ENCODE results near the gene APOO.

APOO gene

DNA sequence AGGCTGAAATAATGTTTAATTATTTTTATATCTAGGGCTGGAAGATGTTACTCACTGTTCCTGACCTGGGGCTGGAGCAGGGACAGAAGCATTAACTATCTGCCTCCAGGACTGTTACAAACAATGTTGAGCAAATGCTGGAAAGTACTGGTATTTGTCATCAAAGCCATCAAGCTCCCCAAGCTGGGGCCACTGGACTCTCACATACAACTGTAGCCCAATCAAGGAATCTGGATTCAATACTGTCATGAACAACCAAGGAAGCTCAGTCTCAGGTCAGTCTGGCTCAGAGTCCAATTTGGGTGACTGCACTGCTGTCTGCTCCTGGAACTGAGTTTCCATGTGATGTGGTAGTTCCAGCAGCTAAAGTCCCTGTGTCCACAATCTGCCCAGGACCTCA lies 50.4 kb downstream of the APOO start:
- no peak for DNase-seq

DNA sequence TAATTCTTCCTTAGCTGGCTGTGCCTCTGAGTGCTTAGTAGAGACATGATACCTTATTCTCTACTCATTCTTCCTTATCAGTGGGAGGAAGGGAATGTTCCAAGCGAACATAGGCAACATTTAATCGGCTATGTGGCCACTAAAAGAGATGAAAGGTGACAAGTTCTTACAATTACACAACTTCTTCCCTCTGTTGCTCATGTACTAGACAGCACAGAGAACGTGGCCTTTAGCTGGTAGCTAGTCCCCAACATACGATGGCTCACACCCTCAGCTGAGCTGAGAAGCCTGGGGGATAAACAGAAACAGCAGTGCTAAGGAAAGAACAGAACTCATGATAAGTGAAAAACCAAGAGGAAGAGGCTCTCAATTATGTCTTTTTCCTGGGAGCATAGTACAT lies 52.2 kb downstream of the APOO start:
- DNase-seq = no peak

DNA sequence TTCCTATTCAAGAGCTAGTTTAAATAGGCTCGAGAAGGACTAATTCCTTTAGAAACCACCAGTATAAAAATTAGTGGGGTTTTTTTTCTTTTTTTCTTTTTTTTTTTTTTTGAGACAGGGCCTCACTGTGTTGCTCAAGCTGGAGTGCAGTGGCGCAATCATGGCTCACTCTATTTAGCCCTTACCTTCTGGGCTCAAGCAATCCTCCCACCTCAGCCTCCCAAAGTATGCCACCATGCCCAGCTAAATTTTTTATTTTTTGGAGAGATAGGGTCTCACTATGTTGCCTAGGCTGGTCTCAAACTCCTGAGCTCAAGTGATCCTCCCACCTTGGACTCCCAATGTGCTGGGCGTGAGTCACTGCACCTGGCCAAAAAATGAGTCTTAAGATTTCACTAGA lies 52.8 kb downstream of the APOO start:
- DNase-seq = no peak

DNA sequence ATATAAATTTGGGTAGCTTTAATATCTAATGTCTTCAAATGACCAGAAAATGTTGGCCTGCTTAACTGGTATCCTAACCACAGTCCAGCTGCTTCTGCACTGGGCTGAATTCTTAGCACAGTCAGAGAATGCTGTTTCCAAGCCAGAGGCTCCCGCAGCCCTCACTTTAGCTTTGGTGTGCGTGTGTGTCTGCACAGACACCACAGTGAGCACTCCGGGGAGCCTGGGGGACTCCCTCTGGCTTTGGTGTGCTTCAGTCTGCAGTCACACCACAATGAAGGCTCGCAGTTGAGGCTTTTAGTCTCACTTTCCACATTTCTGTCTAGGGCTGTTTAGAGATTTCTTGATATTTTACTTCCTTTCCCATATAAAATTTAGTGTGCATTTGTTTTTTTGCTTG lies 53.6 kb downstream of the APOO start:
- DNase-seq = no peak

DNA sequence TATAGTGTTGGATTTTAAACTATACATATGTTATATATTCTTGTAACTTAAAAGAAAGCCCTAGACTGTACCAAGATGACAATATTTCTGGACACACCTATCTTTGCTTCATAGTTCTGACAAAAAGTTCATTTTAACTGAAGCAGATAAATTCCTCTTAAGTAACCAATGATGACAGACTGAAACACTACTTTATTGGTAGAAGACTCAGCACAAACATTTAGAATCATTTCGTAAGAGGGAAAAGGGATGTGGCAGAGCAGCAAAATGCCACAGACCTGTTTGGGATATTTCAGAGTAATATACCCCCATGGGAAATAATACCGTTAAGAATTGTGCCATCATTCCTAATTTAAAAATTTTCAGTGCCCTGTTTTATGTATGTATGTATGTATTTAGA lies 56.2 kb downstream of the APOO start:
- no peak for DNase-seq

DNA sequence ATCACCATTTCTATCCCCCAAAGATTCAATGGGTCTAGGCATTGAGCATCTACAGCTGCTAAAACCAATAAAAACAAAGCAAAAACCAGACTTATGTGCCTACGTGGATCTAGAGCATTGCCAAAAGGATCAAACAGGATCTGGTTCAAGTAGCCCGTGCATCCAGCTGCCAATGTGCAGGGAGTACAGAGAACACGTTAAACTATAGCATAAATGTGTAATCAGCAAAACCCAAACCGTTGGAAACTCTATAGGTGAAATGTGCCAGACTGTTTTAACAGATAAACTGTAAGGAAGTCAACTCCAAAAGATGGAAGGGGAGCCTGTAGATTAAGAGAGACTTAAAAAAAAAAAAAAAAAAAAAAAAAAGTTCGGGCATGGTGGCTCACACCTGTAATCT lies 58.5 kb downstream of the APOO start:
- no peak for DNase-seq

DNA sequence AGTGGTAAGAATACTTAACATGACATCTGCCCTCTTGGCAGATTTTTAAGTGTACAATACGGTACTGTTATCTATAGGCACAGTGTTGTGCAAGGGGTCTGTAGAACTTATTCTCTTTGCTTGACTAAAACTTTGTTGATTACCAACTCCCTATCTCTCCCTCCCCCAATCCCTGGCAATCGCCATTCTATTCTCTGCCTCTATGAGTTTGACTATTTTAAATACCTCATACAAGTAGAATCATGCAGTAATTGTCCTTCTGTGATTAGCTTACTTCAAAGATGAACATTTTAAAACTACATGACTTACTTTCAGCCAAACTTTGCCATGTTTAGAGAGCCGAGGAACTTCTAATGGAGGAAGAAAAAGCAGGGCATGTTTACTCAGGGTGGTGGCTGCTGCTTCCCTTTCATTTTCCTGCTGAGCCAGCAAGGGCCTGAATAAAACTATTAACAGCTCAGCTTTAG lies 62.4 kb downstream of the APOO start:
- DNase-seq = no peak

DNA sequence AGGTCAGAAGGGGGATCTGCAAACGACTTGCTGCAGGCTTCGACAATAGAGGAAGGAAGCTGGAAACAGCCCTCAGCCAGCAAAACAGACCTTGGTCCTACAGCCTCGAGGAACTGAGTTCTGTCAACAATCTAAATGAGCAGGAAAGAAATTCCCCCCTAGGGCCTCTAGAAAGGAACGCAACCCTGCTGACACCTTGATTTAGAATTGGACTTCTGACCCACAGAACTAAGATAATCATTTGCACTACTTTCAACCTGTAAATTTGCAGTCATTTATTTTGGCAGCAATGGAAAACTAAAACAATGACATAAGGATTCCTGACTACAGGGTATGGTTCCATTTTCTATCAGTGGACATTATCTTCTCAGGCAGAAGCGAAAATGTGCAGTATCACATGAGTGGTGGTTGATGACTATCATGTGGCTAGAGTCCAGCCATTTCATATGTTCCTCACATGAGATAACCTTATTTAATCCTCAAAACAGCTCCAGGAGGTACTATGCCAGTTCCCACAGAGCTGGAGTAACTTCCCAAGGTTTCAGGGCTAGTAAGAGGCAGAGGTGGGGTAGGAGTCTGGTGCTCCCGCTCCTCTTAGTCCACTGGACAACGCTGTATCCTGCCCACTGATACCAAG lies 63.1 kb downstream of the APOO start:
- no peak for DNase-seq

DNA sequence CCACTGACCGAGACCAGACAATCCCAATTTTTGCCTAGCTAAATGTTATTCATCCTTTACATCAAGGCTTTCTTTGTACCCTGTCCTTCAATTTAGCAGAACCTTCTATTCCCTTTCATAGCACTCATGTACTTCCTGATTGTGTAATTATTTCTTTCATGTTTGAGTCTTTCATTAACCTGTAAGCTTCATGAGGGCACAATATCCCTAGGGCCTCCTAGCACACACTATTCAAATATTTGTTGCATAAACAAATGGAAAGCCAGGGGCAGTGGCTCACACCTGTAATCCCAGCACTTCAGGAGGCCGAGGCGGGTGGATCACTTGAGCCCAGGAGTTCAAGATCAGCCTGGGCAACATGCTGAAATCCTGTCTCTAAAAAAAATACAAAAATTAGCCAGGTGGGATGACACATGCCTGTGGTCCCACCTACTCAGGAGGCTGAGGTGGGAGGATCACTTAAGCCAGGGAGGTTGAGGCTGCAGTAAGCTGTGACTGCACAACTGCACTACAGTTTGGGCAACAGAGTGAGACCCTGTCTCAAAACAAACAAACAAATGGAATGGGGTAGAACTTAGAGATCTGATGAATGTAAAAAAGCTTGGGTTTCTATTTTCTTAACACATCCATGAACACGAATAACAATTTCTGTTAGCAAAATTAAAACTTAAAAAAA lies 65.8 kb downstream of the APOO start:
- DNase-seq = no peak

DNA sequence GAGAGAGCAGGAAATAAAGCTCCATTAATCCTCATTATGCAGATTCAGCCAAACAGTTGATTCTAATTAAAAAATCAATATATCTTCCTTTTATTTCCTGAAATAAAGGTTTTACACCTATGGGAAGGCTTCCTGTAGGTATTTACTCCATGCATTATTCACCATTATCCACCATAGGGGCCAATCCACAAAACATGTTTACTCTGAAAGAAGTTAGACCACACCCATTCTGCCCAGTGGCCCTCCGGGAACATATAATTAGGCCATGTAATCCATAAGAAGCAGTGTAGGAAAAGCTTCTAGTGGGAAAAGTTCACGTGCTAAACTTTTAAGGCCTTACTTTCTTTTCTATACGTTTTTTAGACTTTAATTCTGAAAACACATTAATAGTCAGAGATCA lies 67.1 kb downstream of the APOO start:
- DNase-seq = no peak

DNA sequence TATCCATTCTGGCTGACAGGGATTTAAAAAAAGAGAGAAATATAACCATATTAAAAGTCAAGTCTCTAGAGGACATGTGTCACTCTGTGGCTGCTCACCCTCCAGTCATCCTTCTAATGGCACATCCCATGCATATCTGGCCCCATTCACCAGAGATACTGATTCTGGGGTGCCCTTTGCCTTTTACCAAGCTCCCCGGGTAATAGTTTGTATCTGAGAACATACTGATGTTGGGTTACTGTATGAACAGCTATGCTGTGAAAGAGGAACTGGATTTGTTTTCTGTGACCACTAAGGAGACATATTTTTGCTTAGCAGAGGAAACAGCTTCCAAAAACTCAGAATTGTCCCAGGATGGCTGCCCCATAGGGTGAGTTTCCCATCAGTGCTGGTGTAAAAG lies 68.8 kb downstream of the APOO start:
- DNase-seq = no peak

DNA sequence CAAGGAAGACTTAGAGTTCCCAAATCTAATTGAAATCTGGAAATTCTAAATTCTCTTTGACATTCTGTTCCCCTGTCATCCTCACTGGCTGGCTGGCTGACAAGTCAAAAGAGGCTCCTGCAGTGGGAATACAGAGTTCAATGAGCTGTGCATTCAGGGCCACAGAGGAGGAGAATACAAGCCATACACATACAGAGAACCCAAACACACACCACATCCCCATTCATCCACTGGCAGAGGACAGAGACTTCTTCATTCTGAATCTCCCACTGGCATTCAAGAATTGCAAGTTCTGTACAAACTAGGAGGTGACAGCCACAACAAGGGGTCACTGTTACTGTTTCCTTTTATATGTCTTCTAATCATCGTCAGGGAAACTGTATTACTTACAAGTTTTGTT lies 75.0 kb downstream of the APOO start:
- no peak for DNase-seq

DNA sequence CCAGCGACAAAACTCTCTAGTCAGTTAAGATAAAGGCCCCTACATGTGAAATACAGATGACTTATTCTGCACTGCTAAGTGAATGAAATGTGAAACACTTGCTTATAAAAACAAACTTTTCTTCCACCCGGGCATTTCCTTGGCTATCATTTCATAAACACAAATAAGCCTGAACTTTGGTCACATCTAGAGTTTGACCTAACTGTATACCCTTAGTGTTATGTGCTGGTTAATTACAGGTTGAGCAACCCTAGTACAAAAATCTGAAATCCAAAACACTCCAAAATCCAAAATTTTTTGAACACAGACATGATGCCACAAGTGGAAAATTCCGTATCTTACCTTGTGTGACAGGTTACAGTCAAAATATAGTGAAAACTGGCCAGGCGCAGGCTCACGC lies 78.9 kb downstream of the APOO start:
- no peak for DNase-seq

DNA sequence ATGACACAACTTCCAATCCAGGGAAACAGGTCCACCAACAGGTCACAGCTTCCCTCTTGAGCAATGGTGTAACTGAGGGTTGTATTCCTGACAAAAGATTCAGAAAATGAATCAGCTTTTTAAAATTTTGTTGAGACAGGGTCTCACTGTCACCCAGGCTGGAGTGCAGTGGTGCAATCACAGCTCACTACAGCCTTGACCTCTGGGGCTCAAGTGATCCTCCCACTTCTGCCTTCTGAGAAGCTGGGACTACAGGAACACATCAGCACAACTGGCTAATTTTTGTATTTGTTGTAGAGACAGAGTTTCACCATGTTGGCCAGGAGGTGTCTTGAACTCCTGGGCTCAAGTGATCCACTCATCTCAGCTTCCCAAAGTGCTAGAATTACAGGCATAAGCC lies 81.1 kb downstream of the APOO start:
- DNase-seq = no peak

DNA sequence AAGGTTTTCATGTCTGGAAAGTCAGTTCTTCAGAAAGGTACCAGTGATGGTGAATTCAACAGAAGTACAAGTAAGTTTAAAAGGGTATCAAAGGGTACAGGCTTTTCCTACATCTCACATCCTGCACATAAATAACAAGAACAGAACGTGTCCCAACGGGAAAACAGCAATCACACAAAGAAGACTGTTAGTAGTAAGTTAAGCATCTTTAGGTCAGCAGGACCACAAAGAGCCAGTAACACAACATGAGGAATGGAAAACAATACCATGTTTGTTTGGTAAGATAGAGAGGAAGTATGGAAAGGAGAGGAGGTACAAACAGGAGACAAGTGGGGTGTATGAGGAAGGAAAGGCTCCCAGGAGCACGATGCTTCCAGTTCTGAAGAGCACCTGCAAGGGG lies 81.5 kb downstream of the APOO start:
- no peak for DNase-seq

DNA sequence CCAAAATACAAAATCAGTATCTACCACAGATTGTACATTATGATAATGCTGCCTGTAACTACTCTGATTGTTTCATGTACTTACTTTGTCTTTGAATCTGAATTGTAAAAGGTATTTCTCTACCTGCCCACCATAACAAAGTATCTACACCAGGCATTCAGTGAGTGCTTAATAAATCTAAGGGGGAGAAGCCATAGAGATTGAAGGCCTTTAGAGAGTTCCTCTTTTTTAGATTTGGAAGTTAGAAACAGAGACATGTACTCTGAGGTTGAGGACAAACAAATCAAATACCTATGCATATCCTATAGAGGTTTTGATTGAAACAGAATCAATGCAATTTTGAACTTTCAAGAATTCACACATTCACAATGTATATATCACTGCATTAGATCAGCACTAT lies 82.1 kb downstream of the APOO start:
- DNase-seq = no peak

DNA sequence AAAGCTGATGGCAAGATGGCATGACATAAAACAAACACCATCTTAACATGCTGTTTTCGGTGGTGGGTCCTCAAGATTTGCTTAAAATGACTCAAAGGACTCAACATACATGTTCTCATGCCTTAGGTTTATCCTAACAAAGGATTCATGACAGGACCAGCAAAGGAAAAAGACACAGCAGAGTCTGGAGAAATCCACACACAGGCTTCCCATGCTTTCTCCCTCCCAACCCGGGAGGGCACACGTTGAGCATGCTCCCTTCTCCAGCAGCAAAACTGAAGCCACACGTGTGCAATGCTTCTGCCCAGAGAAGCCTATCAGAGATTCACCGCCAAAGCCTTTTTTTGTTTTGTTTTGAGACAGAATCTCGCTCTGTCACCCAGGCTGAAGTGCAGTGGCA lies 84.9 kb downstream of the APOO start:
- no peak for DNase-seq

DNA sequence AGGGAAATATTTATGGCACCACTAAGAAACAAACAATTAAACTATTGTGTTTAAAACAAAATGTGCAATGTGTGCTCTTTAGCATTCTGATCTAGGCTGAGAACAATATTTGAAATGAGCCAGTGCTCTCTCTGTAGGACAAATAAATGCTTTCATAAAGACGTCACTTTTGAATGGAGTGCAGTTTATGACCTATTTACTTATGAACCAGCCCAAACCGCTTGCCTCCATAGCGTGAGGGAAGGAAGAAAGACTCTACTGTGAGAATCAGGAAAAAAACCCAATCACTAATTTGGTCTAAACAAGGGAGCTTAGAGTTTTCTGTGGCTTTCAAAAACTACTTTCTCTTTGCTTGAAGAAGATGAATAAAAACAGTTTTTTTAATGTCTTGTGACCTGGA lies 85.3 kb downstream of the APOO start:
- no peak for DNase-seq

DNA sequence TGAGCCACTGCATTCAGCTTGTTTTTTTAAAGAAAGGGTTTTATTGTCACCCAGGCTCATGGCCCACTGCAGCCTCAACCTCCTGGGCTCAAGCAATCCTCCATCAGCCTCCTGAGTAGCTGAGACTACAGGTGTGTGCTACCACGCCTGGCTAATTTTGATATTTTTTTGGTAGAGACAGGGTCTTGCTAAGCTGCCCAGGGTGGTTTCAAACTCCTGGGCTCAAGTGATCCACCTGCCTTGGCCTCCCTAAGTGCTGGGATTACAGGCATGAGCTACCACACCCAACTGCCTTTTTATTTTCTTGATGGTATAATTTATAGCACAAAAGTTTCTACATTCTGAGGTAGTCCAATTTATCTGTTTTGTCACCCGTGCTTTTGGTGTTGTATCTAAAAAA lies 85.9 kb downstream of the APOO start:
- DNase-seq = no peak

DNA sequence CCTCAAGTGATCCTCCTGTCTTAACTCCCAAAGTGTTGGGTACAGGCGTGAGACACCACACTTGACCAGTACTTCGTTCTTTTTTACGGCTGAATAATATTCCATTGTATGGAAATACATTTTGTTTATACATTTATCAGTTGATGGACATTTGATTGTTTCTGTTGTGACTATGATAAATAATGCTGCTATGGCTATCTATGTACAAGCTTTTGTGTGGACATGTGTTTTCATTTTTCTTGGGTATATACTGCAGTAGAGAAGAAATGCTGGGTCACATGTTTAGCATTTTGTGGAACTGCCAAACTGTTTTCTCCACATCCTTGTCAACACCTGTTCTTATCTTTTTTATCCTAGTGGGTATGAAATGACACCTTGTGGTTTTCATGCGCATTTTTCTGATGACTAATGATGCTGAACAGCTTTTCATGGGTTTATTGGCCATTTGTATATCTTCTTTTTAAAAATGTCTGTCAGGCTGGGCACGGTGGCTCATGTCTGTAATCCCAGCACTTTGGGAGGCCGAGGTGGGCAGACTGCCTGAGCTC lies 87.4 kb downstream of the APOO start:
- DNase-seq = no peak

DNA sequence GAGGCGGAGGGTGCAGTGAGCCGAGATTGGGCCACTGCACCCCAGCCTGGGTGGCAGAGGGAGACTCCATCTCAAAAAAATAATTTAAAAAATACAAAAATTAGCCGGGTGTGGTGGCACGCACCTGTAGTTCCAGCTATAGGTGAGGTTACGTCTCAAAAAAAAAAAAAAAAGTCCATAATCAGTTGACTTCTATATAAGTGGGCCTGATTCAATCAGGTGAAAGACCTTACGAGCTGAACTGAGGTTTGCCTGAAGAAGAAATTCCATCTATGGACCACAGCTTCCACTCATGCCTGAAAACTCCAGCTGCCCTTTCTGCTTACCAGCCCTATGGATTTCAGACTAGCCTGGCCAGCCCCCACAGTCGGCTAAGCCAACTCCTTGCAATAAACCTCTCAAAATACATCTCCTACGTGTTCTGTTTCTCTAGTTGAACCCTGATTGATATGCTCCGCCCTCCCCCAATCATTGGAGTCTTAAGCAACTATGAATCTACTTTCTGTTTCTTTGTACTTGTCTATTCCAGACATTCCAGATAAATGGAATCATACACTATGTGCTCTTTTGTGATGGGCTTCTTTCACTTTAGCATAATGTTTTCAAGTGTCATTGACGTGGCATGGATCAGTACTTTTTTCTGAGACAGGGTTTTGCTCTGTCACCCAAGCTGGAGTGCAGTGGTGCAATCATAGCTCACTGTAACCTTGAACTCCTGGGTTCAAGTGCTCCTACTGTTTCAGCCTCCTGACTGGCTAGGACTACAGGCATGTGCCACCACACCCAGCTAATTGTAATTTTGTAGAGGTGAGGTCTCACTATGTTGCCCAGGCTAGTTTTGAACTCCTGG lies 88.1 kb downstream of the APOO start:
- DNase-seq = no peak

DNA sequence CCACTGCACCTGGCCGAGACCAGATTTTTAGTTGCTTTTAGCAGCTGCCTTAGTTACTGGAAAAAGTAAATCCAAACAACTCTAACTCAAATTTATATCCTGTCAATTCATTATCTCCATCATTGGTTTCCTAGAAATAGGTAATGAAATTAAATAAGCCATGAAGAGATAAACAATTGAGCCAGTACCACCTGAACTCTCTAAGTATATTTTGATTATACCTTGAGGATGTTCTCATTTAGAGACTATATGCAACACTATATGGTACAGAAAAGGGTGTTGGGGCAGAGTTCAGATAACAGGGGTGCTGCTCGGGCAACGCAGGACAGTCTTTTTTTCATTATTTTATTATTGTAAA lies 89.8 kb downstream of the APOO start:
- DNase-seq = no peak

DNA sequence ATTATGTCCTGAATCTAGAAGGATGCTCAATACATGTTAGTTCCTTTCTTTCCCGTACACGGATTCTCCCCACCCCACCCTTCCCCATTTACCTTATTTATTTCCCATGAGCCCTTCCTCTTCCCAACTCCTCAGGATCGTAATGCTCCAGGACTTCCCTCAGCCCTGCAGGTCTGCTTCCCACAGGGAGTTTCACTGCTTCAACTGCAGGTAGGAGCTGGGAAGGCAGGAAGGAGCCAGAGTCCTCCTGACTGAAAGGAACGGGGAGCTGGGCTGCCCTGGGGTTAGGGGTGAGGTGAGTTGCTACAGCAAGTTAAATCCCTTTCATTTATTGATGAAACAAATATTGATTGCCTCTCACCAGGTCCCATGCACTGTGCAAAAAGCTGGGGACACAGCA lies 91.6 kb downstream of the APOO start:
- DNase-seq = no peak

DNA sequence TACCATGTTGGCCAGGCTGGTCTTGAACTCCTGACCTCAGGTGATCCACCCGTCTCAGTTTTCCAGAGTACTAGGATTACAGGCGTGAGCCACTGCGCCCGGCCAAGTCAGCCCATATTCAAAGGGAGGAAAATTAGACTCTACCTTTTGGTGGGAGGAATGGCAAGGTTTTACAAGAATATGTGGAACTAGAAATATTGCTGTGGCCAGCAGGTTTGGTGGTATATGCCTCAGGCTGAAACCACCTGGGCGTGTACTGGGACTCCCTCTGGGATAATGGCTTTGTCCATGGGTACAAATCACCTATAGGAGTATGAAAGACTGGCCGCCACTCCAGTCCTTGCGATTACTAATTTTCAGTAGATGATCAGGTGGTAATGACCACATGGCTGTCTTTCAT lies 92.4 kb downstream of the APOO start:
- DNase-seq = no peak

Measured in stimulated activated CD4-positive, alpha-beta T cell treated with anti-CD3 and anti-CD28 coated beads, Interleukin-1b, Interleukin-23, amount 100 ng/mL, for 48 hours (primary cell).